ENCODE data around the gene FANCG. TPM values are rescaled to one million over a fixed set of nuclear protein-coding genes. Genes with fewer than 3 reads are reported as not detected.
A peak's percentile ranks its signal among the peaks of the same experiment; 100 is the strongest.

The FANCG gene
- polyA plus RNA-seq, 1 donor: 25.9 TPM

- H3K27ac ChIP-seq (ENCODE audit: low read length): no peak overlapping the region
- peaks cover 38% of the 10 kb centered on the region for H3K36me3 ChIP-seq (ENCODE audit: control insufficient read depth, insufficient read depth, low read length)
- H3K27me3 ChIP-seq (ENCODE audit: control insufficient read depth, insufficient read depth, low read length): no peaks in the 10 kb centered on the region
- no peak overlapping the region for H3K4me3 ChIP-seq (ENCODE audit: low read length)
- WGBS (ENCODE audit: insufficient coverage, low lambda C conversion rate): 100% methylated on average over 1 of the region's 6 CpGs
- H3K9me3 ChIP-seq (ENCODE audit: control insufficient read depth, low read depth, low read length): no peaks in the 10 kb centered on the region
- no peak for DNase-seq
- no peaks in the 10 kb centered on the region for H3K4me1 ChIP-seq (ENCODE audit: control insufficient read depth, insufficient read depth, low read length)
Observed at GRCh38 chr9:35042891-35043545, 36.7 kb downstream of the FANCG start.

GRCh38 chr9:35042081-35042604, 37.6 kb downstream of the FANCG start:
- Histone ChIP-seq H3K27me3 (ENCODE audit: control insufficient read depth, insufficient read depth, low read length) (no peaks in the 10 kb centered on the region), H3K9me3 (ENCODE audit: control insufficient read depth, low read depth, low read length) (no peaks in the 10 kb centered on the region), H3K4me1 (ENCODE audit: control insufficient read depth, insufficient read depth, low read length) (no peaks in the 10 kb centered on the region), H3K4me3 (ENCODE audit: low read length) (no peak overlapping the region), H3K27ac (ENCODE audit: low read length) (no peak overlapping the region), H3K36me3 (ENCODE audit: control insufficient read depth, insufficient read depth, low read length) (peaks cover 32% of the 10 kb centered on the region)
- DNase-seq: no peak
- WGBS (ENCODE audit: insufficient coverage, low lambda C conversion rate): no CpG with 5 or more reads among the region's 3 CpGs

- Histone ChIP-seq H3K9me3 (ENCODE audit: control insufficient read depth, low read depth, low read length) (no peaks in the 10 kb centered on the region), H3K27ac (ENCODE audit: low read length) (no peak overlapping the region), H3K36me3 (ENCODE audit: control insufficient read depth, insufficient read depth, low read length) (no peaks in the 10 kb centered on the region), H3K4me1 (ENCODE audit: control insufficient read depth, insufficient read depth, low read length) (peaks cover 4% of the 10 kb centered on the region), H3K27me3 (ENCODE audit: control insufficient read depth, insufficient read depth, low read length) (no peaks in the 10 kb centered on the region), H3K4me3 (ENCODE audit: low read length) (peak overlapping the region; percentile 21)
- DNase-seq: peak in 1 of 2 donors; percentile 34
- 41% methylated on average over 7 of the region's 48 CpGs for WGBS (ENCODE audit: insufficient coverage, low lambda C conversion rate)
Observed at GRCh38 chr9:35035851-35036701, 43.7 kb downstream of the FANCG start.

- no peak for DNase-seq
- WGBS (ENCODE audit: insufficient coverage, low lambda C conversion rate): no CpG with 5 or more reads among the region's 2 CpGs
- Histone ChIP-seq H3K36me3 (ENCODE audit: control insufficient read depth, insufficient read depth, low read length) (no peaks in the 10 kb centered on the region), H3K4me1 (ENCODE audit: control insufficient read depth, insufficient read depth, low read length) (peaks cover 4% of the 10 kb centered on the region), H3K4me3 (ENCODE audit: low read length) (no peak overlapping the region), H3K27ac (ENCODE audit: low read length) (no peak overlapping the region), H3K27me3 (ENCODE audit: control insufficient read depth, insufficient read depth, low read length) (no peaks in the 10 kb centered on the region), H3K9me3 (ENCODE audit: control insufficient read depth, low read depth, low read length) (no peaks in the 10 kb centered on the region)
Observed at GRCh38 chr9:35033101-35033500, 46.6 kb downstream of the FANCG start.

DNA sequence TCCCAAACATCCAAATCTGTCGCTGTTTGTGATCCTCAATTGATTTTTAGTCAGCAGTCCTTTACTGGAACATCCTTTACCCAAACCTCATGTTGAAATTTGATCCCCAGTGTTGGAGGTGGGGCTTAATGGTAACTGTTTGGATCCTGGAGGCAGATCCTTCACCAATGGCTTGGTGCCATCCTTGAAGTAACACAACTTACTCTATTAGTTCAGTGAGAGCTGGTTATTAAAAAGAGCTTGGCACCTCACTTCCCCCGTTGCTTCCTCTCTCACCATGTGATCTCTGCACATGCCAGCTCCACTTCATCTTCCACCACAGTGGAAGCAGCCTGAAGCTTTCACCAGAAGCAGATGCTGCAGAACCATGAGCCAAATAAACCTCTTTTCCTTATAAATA, 49.9 kb downstream of the FANCG start:
- 100% methylated on average over 1 of the region's 2 CpGs for WGBS (ENCODE audit: insufficient coverage, low lambda C conversion rate)

GRCh38 chr9:35029241-35029640, 50.5 kb downstream of the FANCG start:
- Histone ChIP-seq H3K9me3 (ENCODE audit: control insufficient read depth, low read depth, low read length) (no peaks in the 10 kb centered on the region), H3K36me3 (ENCODE audit: control insufficient read depth, insufficient read depth, low read length) (no peaks in the 10 kb centered on the region), H3K4me3 (ENCODE audit: low read length) (no peak overlapping the region), H3K4me1 (ENCODE audit: control insufficient read depth, insufficient read depth, low read length) (no peaks in the 10 kb centered on the region), H3K27ac (ENCODE audit: low read length) (no peak overlapping the region), H3K27me3 (ENCODE audit: control insufficient read depth, insufficient read depth, low read length) (no peaks in the 10 kb centered on the region)
- WGBS (ENCODE audit: insufficient coverage, low lambda C conversion rate): no CpG with 5 or more reads among the region's 4 CpGs
- no peak for DNase-seq

More for the DNA sequence above, 49.9 kb downstream of the FANCG start:
- DNase-seq: no peak
- Histone ChIP-seq H3K27me3 (ENCODE audit: control insufficient read depth, insufficient read depth, low read length) (no peaks in the 10 kb centered on the region), H3K4me1 (ENCODE audit: control insufficient read depth, insufficient read depth, low read length) (no peaks in the 10 kb centered on the region), H3K27ac (ENCODE audit: low read length) (no peak overlapping the region), H3K4me3 (ENCODE audit: low read length) (no peak overlapping the region), H3K36me3 (ENCODE audit: control insufficient read depth, insufficient read depth, low read length) (no peaks in the 10 kb centered on the region), H3K9me3 (ENCODE audit: control insufficient read depth, low read depth, low read length) (no peaks in the 10 kb centered on the region)

DNA sequence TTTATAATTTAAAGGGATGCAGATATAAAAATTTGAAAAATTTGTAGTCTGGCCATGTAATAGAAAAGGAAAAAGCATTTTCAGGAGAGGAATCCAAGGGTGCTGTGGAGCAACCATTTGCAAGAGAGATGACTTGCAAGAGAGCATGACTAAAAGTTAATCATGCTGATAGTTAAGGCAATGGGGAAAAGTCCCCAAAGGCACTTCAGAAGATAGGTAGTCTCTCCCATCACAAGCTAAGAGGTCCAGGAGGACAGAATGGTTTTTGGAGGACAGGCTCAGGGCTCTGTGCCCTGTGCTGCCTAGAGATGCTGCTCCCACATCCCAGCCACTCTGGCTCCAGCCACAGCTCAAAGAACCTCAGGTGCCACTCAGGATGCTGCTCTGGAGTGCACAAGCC, 51.4 kb downstream of the FANCG start:
- H3K4me3 ChIP-seq (ENCODE audit: low read length): no peak overlapping the region
- H3K27me3 ChIP-seq (ENCODE audit: control insufficient read depth, insufficient read depth, low read length): no peaks in the 10 kb centered on the region
- H3K27ac ChIP-seq (ENCODE audit: low read length): no peak overlapping the region
- DNase-seq: no peak
- H3K4me1 ChIP-seq (ENCODE audit: control insufficient read depth, insufficient read depth, low read length): no peaks in the 10 kb centered on the region
- H3K36me3 ChIP-seq (ENCODE audit: control insufficient read depth, insufficient read depth, low read length): no peaks in the 10 kb centered on the region
- no peaks in the 10 kb centered on the region for H3K9me3 ChIP-seq (ENCODE audit: control insufficient read depth, low read depth, low read length)

- no peaks in the 10 kb centered on the region for H3K9me3 ChIP-seq (ENCODE audit: control insufficient read depth, low read depth, low read length)
- WGBS (ENCODE audit: insufficient coverage, low lambda C conversion rate): no CpG with 5 or more reads among the region's 1 CpG
- DNase-seq: no peak
- no peaks in the 10 kb centered on the region for H3K27me3 ChIP-seq (ENCODE audit: control insufficient read depth, insufficient read depth, low read length)
- no peaks in the 10 kb centered on the region for H3K36me3 ChIP-seq (ENCODE audit: control insufficient read depth, insufficient read depth, low read length)
- no peak overlapping the region for H3K27ac ChIP-seq (ENCODE audit: low read length)
- H3K4me3 ChIP-seq (ENCODE audit: low read length): no peak overlapping the region
- H3K4me1 ChIP-seq (ENCODE audit: control insufficient read depth, insufficient read depth, low read length): no peaks in the 10 kb centered on the region
Observed at GRCh38 chr9:35027860-35028259, 51.9 kb downstream of the FANCG start.

DNA sequence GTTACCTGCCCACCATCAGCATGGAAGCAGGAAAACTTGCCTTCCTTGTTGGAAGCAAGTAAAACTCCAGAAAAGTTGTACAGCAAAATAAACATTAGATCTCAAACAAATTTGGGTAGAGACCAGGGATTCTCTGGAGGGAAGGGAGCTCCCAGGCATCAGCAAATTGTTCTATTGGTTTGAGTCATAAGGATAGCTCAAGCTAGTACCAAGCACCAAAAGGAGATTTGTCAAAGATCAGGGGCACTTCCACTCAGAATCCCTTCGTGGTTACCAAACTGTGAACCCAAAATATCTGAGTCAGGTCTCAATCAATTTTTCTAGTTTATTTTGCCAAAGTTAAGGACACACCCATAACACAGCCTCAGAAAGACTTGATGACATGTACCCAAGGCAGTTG, 52.4 kb downstream of the FANCG start:
- Histone ChIP-seq H3K36me3 (ENCODE audit: control insufficient read depth, insufficient read depth, low read length) (no peaks in the 10 kb centered on the region), H3K4me3 (ENCODE audit: low read length) (no peak overlapping the region), H3K9me3 (ENCODE audit: control insufficient read depth, low read depth, low read length) (no peaks in the 10 kb centered on the region), H3K27ac (ENCODE audit: low read length) (no peak overlapping the region), H3K4me1 (ENCODE audit: control insufficient read depth, insufficient read depth, low read length) (no peaks in the 10 kb centered on the region), H3K27me3 (ENCODE audit: control insufficient read depth, insufficient read depth, low read length) (no peaks in the 10 kb centered on the region)
- DNase-seq: no peak
- no CpG with 5 or more reads among the region's 1 CpG for WGBS (ENCODE audit: insufficient coverage, low lambda C conversion rate)

GRCh38 chr9:35026671-35027070, 53.1 kb downstream of the FANCG start:
- H3K9me3 ChIP-seq (ENCODE audit: control insufficient read depth, low read depth, low read length): no peaks in the 10 kb centered on the region
- no peak overlapping the region for H3K27ac ChIP-seq (ENCODE audit: low read length)
- DNase-seq: no peak
- 60% methylated on average over 1 of the region's 3 CpGs for WGBS (ENCODE audit: insufficient coverage, low lambda C conversion rate)
- no peaks in the 10 kb centered on the region for H3K27me3 ChIP-seq (ENCODE audit: control insufficient read depth, insufficient read depth, low read length)
- no peaks in the 10 kb centered on the region for H3K36me3 ChIP-seq (ENCODE audit: control insufficient read depth, insufficient read depth, low read length)
- H3K4me3 ChIP-seq (ENCODE audit: low read length): no peak overlapping the region
- no peaks in the 10 kb centered on the region for H3K4me1 ChIP-seq (ENCODE audit: control insufficient read depth, insufficient read depth, low read length)
